SJCRH30 (cell line): ENCODE results near the gene C9orf153. TPM values are rescaled to one million over a fixed set of nuclear protein-coding genes. Genes with fewer than 3 reads are reported as not detected.
"Not testable (repeated sequence)": the region's sequence is repeated elsewhere in the genome, so short reads cannot be mapped to it uniquely, and the experiment has no call there.

ENCODE experiments used
- DNase-seq, 2 experiments: peaks; one replicate each; pipeline ENCODE4 v3.0.0-alpha.2; 2015 to 2020
- H3K27ac ChIP-seq: fragments of 250-450 bp; sonication (Bioruptor Pico); 2 replicates; pipeline ENCODE4 v1.5.1; 2020; ENCODE audit warnings: mild to moderate bottlenecking, moderate library complexity
- H3K27me3 ChIP-seq: fragments of 250-450 bp; sonication (Bioruptor Pico); 2 replicates; pipeline ENCODE4 v1.5.1; 2020; ENCODE audit warnings: mild to moderate bottlenecking, moderate library complexity
- H3K36me3 ChIP-seq: fragments of 250-450 bp; sonication (Bioruptor Pico); 2 replicates; pipeline ENCODE4 v1.5.1; 2020; ENCODE audit warnings: mild to moderate bottlenecking, moderate library complexity
- H3K4me1 ChIP-seq: fragments of 250-450 bp; sonication (Bioruptor Pico); 2 replicates; pipeline ENCODE4 v1.5.1; 2020; ENCODE audit warnings: mild to moderate bottlenecking, moderate library complexity
- H3K4me3 ChIP-seq: fragments of 250-450 bp; sonication (Bioruptor Pico); 2 replicates; pipeline ENCODE4 v1.5.1; 2020; ENCODE audit warnings: mild to moderate bottlenecking, moderate library complexity
- H3K9me3 ChIP-seq: fragments of 250-450 bp; sonication (Bioruptor Pico); replicated peaks from 2 replicates; pipeline ENCODE4 v1.5.1; 2020; ENCODE audit warnings: mild to moderate bottlenecking, moderate library complexity
- total RNA-seq: library from RNA; depleted of rRNA; stranded (reverse); fragments of >200 nt; shearing (Covaris generic); gene quantifications from 2 replicates; pipeline ENCODE4 v1.2.3, GENCODE V29; 2014; rRNA removed

C9orf153 gene
- 0.43 and 0.55 TPM in 2 replicates for total RNA-seq

DNA sequence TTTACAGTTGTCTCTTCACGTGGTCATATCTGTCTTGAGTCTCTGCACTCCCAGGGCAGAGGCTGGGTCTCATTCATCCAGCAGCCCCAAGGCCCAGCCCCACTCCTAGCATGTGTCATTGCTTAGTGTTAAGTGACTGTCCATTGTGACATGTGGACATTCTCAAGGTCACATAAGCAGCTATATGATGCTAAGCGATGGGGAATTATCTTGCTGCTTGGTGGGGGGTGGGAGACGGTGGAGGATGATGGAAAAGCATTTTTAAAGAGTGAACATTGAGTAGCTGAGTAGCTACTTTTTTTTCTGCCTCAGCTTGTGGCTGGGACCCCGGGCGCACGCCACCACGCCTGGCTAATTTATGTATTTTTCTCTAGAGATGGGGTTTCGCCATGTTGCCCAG is at the start of gene C9orf153:
Gene C9orf153 (minus strand): TSS at position 101 of the 400 bp plus-strand sequence. CDS start 30,054 bp downstream, outside the sequence.
- H3K9me3 ChIP-seq: 0 out of 2 replicates have a peak, but pooled peaks cover 4% of the 10 kb centered on the region
- H3K27ac ChIP-seq: no peak within 1 kb of the TSS
- H3K36me3 ChIP-seq: peaks cover 17% of the 10 kb centered on the region
- H3K27me3 ChIP-seq: no peaks in the 10 kb centered on the region
- peaks cover 4% of the 10 kb centered on the region; the same call in 1 of the 2 replicates for H3K4me1 ChIP-seq
- H3K4me3 ChIP-seq: no peak within 1 kb of the TSS
- DNase-seq: no peak

DNA sequence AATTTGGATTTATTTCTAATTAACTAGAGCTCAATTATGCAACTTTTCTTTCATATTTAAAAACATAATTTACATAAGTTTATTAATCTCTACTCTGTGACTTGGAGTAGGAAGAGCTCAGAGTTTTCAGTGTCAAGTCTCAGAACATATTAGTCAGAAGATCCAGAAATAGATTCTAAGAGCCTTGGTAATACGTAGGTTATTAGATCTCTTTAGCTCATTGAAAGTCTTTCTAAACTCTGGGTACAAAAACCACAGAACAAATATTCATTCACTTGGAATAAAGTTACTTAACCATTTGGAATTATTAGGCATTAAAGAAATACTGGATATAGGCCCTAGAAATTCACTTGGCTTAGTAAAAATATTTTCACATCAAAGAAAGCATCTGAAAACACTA is 49.2 kb upstream of the C9orf153 start:
- Histone ChIP-seq H3K36me3 (peaks cover 76% of the 10 kb centered on the region), H3K27me3 (no peaks in the 10 kb centered on the region), H3K4me3 (no peak overlapping the region), H3K27ac (no peak overlapping the region), H3K4me1 (no peaks in the 10 kb centered on the region; the same call in 1 of the 2 replicates), H3K9me3 (no peaks in the 10 kb centered on the region)
- DNase-seq: no peak

DNA sequence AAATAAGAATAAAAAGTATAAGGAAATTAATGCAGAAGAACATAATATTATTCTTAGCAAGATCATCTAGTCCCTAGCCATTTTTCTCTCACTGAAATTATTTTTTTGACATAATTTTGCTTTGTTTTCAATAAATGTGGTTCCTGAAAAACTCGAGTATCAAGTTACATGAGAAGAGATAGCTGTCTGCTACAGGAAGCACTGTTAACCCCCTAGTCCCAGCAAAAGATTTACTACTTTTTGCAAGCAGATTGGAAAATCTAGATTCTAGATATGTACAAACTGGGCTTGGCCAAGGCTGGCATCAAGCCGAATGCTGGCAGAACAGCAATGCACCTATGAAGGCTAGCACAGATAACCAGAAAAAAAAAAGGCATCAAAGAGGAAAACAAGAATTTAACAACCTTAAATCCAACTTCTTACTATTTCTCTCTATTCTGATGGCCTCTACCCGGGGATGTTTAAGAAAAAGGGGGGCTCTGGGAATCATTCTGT is 44.8 kb upstream of the C9orf153 start:
- Histone ChIP-seq H3K9me3 (no peaks in the 10 kb centered on the region), H3K4me1 (no peaks in the 10 kb centered on the region; the same call in 1 of the 2 replicates), H3K4me3 (no peak overlapping the region), H3K27ac (no peak overlapping the region), H3K27me3 (no peaks in the 10 kb centered on the region), H3K36me3 (peaks cover 90% of the 10 kb centered on the region)
- DNase-seq: no peak

GRCh38 chr9:86303316-86303975 is 44.0 kb upstream of the C9orf153 start:
- Histone ChIP-seq H3K36me3 (peaks cover 86% of the 10 kb centered on the region), H3K4me3 (no peak overlapping the region), H3K4me1 (no peaks in the 10 kb centered on the region; the same call in 1 of the 2 replicates), H3K27me3 (no peaks in the 10 kb centered on the region), H3K27ac (no peak overlapping the region), H3K9me3 (no peaks in the 10 kb centered on the region)
- no peak for DNase-seq

DNA sequence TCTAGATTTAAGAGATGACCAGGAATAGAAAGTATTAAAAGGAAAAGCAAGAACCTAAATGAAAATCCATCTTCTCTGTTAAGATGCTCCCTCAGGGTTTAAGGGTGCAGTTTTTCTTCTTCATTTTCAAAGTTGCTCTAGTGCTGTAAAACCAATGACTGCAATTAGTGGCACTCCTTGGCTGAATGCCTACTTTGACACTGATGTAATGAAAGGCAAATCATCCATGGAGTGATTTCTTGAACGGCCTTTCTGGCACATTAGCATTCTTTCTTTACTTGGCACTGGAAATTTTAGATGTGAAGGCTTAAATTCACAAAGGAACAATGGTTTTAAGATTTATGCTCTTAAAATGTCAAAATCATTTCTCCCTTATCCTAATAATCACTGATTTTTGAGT is 42.2 kb upstream of the C9orf153 start:
- Histone ChIP-seq H3K4me3 (no peak overlapping the region), H3K36me3 (peaks cover 83% of the 10 kb centered on the region), H3K27me3 (no peaks in the 10 kb centered on the region), H3K4me1 (no peaks in the 10 kb centered on the region; the same call in 1 of the 2 replicates), H3K27ac (no peak overlapping the region), H3K9me3 (no peaks in the 10 kb centered on the region)
- no peak for DNase-seq

DNA sequence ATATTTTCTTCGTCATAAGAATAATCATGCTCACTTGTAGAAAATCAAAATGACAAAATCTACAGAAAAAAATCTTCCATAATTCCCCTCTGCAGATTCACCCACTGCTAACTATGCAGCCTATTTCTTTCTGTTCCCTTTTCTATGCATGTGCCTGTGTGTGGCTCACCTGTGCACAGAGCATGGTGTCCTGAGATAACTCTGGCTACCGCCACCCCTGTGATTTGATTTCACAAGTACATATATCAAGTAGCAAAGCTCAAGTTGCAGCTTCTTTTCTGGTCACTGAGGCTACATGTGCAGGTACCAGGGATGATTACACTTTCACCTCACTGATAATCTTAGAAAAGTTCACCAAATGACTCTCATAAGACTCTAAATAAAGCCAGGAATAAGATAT is 41.2 kb upstream of the C9orf153 start:
- H3K36me3 ChIP-seq: peaks cover 79% of the 10 kb centered on the region
- DNase-seq: no peak

DNA sequence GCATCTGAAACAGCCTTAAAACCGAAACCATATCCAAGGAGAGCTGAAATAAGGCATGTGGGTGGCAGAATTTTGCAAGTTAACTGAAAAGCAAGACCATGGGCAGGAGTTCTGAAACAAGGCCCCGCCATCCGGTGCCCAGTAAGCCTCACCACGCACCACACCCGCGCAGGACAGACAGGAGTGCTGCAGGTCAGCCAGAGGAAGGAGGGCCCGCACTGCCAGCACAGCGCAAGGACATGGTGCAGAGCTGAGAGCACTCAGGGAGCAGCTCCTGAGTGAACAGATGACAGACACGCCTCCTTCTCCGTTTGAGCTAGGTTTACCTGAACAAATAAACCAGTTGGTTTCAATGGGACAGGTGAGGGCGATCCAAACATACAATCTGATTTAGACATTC is 39.4 kb upstream of the C9orf153 start:
- Histone ChIP-seq H3K4me3 (no peak overlapping the region), H3K36me3 (peaks cover 76% of the 10 kb centered on the region), H3K27me3 (no peaks in the 10 kb centered on the region)

More for the DNA sequence above, 41.2 kb upstream of the C9orf153 start:
- H3K4me3 ChIP-seq: no peak overlapping the region
- H3K4me1 ChIP-seq: no peaks in the 10 kb centered on the region; the same call in 1 of the 2 replicates
- no peaks in the 10 kb centered on the region for H3K9me3 ChIP-seq
- H3K27me3 ChIP-seq: no peaks in the 10 kb centered on the region
- no peak overlapping the region for H3K27ac ChIP-seq

GRCh38 chr9:86290341-86290740 is 30.9 kb upstream of the C9orf153 start:
- H3K4me1 ChIP-seq, H3K4me3 ChIP-seq, H3K9me3 ChIP-seq, DNase-seq, H3K27me3 ChIP-seq, H3K27ac ChIP-seq: not testable (repeated sequence)
- peaks cover 11% of the 10 kb centered on the region for H3K36me3 ChIP-seq

More for the DNA sequence above, 39.4 kb upstream of the C9orf153 start:
- no peaks in the 10 kb centered on the region for H3K9me3 ChIP-seq
- H3K4me1 ChIP-seq: no peaks in the 10 kb centered on the region
- no peak for DNase-seq
- no peak overlapping the region for H3K27ac ChIP-seq

GRCh38 chr9:86288499-86289198 is 29.2 kb upstream of the C9orf153 start:
- peaks cover 8% of the 10 kb centered on the region; the same call in 1 of the 2 replicates for H3K4me1 ChIP-seq
- H3K36me3 ChIP-seq: peaks cover 5% of the 10 kb centered on the region
- no peak overlapping the region for H3K27ac ChIP-seq
- H3K4me3 ChIP-seq: no peak overlapping the region
- no peak for DNase-seq
- H3K27me3 ChIP-seq: no peaks in the 10 kb centered on the region
- no peaks in the 10 kb centered on the region for H3K9me3 ChIP-seq

- no peak overlapping the region for H3K4me3 ChIP-seq
- no peak overlapping the region for H3K27ac ChIP-seq
- peak in 1 of 2 experiments; percentile 37 for DNase-seq
- no peaks in the 10 kb centered on the region for H3K27me3 ChIP-seq
- peaks cover 5% of the 10 kb centered on the region for H3K36me3 ChIP-seq
- H3K9me3 ChIP-seq: no peaks in the 10 kb centered on the region
- H3K4me1 ChIP-seq: peaks cover 8% of the 10 kb centered on the region; the same call in 1 of the 2 replicates
Observed at GRCh38 chr9:86287013-86287412, 27.6 kb upstream of the C9orf153 start.

GRCh38 chr9:86286278-86286677 is 26.8 kb upstream of the C9orf153 start:
- H3K9me3 ChIP-seq: no peaks in the 10 kb centered on the region

DNA sequence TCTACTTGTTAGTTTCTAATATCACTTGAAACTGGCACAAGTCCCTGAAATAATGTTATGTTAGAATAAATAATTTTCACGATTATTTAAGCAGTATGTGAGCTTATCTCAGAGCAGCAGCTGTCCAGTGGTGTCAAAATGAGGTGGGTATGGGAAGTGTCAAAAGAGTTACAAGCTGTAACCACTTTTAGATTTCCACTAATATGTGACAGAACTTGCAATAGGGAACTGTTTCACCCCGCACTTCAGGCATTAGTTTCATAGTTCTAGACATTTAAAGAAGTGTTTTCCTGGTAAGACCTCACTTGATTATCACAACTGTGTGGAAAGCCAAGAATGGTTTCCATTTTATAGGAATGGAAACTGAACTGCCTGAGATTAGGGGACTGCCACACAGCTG is 25.8 kb upstream of the C9orf153 start:
- Histone ChIP-seq H3K9me3 (no peaks in the 10 kb centered on the region), H3K27ac (no peak overlapping the region), H3K4me3 (no peak overlapping the region), H3K36me3 (peaks cover 5% of the 10 kb centered on the region), H3K4me1 (peaks cover 8% of the 10 kb centered on the region; the same call in 1 of the 2 replicates), H3K27me3 (no peaks in the 10 kb centered on the region)
- DNase-seq: peak in 1 of 2 experiments; percentile 27

More at GRCh38 chr9:86286278-86286677, 26.8 kb upstream of the C9orf153 start:
- H3K27me3 ChIP-seq: no peaks in the 10 kb centered on the region
- H3K4me1 ChIP-seq: peaks cover 8% of the 10 kb centered on the region; the same call in 1 of the 2 replicates
- no peak overlapping the region for H3K4me3 ChIP-seq
- DNase-seq: no peak
- peaks cover 5% of the 10 kb centered on the region for H3K36me3 ChIP-seq
- H3K27ac ChIP-seq: no peak overlapping the region

GRCh38 chr9:86282979-86283535 is 23.6 kb upstream of the C9orf153 start:
- peaks cover 7% of the 10 kb centered on the region for H3K36me3 ChIP-seq
- DNase-seq: no peak
- H3K4me1 ChIP-seq: peaks cover 8% of the 10 kb centered on the region; the same call in 1 of the 2 replicates
- no peaks in the 10 kb centered on the region for H3K9me3 ChIP-seq
- peak overlapping the region; percentile 90 for H3K27ac ChIP-seq
- peak overlapping the region; percentile 91 for H3K4me3 ChIP-seq
- H3K27me3 ChIP-seq: no peaks in the 10 kb centered on the region

- Histone ChIP-seq H3K4me3 (peak within 1 kb of the TSS; percentile 91), H3K27ac (peak within 1 kb of the TSS; percentile 90), H3K27me3 (no peaks in the 10 kb centered on the region), H3K36me3 (peaks cover 7% of the 10 kb centered on the region), H3K4me1 (peaks cover 8% of the 10 kb centered on the region; the same call in 1 of the 2 replicates), H3K9me3 (no peaks in the 10 kb centered on the region)
- peak; percentile 99 to 100 for DNase-seq
Observed at GRCh38 chr9:86282077-86282978, 22.9 kb upstream of the C9orf153 start, which contains the start of gene ISCA1. ISCA1 (minus strand) TSS chr9:86282538; CDS start chr9:86282458, 80 bp downstream.
